GM12892 (cell line): ENCODE results near the gene AGFG2.

Experiments used
- POLR2A ChIP-seq: IDR thresholded peaks from 2 replicates; pipeline ENCODE4 v1.6.1; 2011; ENCODE audit warnings: low read depth, low read length, control low read depth
- POLR2AphosphoS5 ChIP-seq: IDR thresholded peaks from 2 replicates; pipeline ENCODE4 v1.6.1; 2011; ENCODE audit warnings: low read depth, low read length, control low read depth

DNA sequence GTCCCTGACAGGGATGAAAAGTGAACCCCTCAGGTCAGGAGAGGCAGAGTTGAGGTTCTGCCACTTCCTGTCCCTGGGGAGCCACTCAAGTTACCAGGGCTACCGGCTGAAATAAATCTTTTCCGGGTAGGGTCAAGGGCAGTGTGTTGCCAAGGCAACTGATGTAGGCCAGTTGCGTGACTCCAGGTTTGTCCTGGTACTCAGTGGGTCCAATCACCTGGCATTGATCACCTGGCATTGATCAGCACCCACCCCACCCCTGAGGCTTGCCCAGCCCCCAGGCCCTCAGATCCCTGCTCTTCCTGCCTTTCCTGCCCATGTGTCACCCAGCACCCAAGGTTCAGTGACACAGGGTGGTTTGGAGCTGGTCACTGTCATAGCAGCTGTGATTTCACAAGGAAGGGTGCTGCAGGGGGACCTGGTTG is 28.8 kb downstream of the AGFG2 start:
- 0 out of 2 replicates have a peak, but pooled peaks have one; percentile 0 for TF ChIP-seq POLR2A
- TF ChIP-seq POLR2AphosphoS5, result no peak
